GM19193 (cell line): ENCODE measurements around the gene IL26.

Source experiments
- POLR2A ChIP-seq: IDR thresholded peaks from 4 replicates; pipeline ENCODE4 v1.6.1; 2011; ENCODE audit not compliant: insufficient read depth, insufficient read length; ENCODE audit errors: extremely low read depth

The IL26 gene

GRCh38 chr12:68154779-68155178 is 70.8 kb downstream of the IL26 start:
- TF ChIP-seq POLR2A: no peak
